SIG-M5 (cell line): ENCODE measurements around the gene SMURF1.

Experiments used
- DNase-seq: peaks from one replicate; lab custom pipeline; 2025; lab: John Stamatoyannopoulos, UW

SMURF1 gene

DNA sequence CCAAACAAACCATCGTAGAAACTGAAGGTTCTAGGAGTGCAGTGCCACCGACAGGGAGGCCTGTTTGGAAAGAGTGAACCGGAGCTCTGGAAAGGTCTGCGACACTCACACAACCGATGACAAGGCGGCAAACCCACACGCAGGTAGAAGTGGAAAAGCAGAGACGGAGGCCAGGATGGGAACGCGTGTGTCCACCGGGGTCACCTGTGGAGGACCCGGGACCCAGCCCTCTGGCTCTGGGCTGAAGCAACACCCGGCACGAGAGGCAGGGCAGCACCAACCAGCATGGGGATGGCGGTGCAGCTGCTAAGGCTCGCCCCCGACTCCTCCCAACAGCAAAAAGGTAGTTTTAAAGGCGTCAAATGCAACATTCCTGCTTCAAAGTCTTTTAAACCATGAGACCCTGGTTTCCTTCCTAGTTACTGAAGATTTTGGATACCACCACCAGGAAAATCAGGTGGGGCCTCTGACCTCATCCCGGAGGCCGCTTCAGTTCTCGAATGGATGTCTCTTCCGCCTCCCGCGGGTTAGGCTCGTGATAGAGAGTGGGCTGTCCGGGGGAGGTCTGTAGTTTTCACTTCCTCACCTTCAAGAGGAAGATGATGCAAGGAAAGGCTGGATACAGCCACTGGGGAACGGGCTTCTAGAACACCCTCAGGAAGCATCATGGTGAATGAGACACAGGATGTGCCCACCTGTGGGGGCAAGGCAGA lies 115.5 kb downstream of the SMURF1 start:
- DNase-seq, result no peak

DNA sequence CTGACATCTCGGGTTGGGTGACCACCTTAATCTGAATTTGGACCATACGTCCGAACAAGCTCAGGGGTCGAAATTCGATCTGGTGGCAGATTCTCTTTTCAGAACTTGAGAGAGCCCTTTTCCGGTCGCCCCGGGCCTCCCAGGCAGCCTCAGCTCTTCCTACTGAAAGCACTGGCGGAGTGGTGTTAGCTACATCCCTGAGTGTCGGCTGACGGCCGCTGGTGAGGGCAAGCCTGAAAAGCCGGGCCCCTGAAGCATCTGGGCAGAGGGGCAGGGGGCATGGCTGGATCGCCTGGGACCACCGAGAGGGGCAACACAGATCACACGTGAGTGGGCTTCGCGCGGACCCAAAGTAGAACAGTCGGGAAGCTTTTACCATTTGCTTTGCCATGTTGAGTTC lies 116.1 kb downstream of the SMURF1 start:
- DNase-seq, result no peak

DNA sequence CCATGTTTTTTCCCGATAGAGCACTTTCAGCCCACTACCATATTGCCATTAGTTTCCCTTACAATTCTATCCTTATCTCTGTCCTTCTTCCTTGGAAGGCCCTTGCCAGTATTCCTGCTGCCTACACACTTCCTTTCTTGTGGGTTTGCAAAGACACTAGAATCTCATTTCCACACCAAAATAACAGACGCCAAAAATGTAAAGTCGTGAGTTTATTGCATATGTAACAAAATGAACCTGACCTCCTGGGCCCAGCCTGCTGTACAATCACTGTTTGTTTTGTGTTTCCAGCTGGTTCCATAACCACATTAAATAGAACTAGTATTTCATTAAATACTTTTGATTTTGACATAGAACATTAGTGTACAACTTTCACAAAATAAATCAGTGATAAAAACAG lies 116.7 kb downstream of the SMURF1 start:
- no peak for DNase-seq

DNA sequence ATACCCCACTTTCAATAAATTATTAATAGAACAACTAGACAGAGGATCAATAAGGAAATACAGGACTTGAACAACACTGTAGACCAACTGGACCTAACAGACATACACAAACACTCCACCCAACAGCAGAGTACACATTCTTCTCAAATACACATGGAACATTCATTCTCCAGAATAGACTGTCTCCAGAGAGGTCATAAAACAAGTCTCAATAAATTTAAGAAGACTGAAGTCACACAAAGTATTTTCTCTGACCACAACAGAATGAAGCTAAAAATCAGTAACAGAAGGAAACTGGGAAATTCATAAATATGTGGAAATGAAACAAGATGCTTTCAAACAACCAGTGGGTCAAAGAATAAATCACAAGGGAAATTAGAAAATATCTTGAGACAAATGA lies 119.8 kb downstream of the SMURF1 start:
- DNase-seq, result no peak

DNA sequence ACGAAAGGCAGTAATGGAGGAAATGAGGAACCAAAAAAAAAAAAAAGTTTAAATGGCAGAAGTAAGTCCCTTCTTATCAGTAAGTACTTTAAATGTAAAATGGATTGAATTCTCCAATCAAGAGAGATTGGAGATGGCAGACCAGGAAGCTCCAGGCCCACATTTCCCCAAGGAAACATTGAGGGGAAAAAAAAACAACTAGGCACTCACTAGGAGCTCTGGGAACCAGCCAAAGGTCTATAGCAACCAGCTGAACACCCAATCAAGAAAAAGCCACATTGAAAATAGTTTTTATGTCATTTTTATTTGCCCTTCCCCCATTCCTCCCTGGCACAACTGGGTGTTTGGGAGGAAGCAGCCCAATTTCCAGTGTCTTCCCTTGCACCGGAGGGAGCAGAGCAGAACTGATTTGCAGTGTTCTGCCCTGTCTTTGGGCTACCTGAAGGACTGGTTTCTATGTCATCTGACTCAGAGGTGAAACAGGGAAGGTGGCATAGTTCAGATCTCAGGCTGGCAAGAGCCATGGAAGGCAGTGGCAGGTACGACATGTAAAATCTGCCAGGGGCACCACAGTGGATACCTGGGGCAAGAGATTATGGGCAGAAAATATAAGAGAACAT lies 121.9 kb downstream of the SMURF1 start:
- no peak for DNase-seq

DNA sequence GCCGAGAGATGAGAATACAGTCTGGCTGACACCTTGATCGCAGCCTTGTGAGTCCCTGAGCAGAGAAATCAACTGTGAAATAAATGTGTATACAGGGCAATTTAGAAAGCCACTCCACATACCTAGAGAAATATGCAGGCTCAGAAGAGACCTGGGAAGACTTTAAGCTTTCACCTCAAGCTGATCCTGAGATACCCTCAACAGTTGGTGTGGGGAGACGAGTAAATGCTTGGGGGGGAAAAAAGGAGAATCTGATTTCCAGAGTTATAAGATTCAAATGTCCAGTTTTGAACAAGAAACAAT lies 123.5 kb downstream of the SMURF1 start:
- DNase-seq, result no peak

DNA sequence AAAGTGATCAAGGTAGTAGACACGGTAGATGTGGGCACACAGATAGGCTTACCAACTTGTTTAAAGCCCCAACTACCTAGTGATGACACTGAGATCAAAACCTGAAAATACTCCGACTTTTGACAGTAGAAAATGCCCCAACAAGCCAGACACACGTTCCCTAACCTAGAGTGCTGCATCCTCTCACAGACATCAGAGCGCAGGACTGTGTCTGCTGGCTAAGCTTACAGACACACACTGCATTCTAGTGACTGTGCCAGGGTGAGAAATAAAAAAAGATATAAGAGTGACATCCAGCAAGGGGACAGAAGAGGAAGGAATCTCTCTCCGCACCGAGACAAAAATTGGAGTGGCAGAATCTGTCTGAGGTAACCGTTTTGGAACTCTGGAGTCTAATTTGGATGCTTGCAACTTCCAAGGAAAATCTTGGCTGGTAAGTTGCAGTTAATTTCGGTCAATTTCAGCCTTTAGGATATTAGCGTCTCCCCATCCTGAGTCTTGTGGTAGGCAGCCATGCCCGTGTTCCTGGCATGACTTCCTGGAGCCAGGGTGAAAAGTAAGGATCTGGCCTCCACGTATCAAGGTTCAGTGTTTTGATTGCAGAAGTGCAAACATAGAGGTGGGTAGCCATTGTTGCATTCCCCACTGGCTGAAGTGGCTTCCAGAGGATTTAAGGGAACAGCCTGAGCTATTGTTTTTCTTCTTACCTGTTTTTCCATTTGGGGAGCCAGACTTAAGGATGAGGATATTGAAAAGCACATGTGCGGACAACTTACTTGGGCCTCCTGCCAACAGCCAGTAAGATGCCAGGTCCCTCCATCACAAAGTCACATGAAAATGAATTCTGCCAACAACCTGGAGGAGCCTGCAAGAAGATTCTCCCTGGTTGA lies 124.1 kb downstream of the SMURF1 start:
- no peak for DNase-seq

DNA sequence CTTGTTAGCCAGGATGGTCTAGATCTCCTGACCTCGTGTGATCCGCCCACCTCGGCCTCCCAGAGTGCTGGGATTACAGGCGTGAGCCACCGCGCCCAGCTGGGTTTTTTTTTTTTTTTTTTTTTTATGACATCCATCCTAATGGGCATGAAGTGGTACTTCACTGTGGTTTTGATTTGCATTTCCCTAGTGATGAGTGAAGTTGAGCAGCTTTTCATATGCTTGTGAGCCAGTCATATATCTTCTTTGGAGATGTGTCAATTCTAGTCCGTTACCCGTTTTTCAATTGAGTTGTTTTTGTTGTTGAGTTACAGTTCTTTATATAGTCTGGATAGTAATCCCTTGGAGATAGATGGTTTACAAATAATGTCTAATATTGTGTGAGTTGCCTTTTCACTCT lies 127.7 kb downstream of the SMURF1 start:
- no peak for DNase-seq

DNA sequence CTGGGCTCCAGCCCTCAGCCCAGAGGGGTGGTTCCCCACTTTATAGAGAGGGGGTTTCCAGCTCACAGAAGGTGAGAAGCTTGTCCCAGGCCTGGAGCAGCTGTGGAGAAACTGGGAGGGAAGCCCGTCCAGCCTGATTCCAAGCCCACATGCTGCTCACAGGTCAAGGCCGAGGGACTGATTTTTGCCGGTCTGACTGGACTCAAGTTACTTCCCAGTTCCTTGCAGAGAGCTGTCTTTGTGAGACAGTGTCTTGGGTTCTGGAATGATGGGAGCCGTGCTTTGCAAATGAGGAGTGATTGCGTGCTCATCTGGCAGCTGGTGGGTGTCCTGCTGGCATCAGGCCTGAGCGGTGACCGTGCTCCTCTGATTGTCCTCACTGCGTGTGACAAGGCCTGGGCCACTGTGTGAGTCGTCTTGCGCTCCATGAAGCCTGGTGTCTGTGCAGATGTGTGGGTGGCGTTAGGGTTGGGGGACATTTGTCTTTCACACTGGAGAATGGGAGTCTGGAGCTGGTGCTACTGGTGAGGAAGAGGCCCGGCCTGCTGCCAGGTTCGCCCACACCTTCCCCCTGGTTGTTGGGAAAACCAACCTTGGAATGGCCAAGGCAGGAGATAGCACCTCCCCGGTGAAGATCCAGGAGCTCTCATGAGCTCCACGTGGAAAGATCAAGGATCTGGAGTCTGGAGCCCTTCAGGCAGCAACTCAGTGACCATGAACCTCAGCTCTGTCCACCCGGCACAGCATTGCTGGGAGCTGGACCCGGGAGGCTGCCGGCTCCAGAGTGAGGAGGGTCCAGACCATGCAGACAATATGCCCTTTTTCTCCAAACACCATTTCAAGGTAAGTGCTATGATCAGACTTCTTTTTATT lies 129.6 kb downstream of the SMURF1 start:
- no peak for DNase-seq

DNA sequence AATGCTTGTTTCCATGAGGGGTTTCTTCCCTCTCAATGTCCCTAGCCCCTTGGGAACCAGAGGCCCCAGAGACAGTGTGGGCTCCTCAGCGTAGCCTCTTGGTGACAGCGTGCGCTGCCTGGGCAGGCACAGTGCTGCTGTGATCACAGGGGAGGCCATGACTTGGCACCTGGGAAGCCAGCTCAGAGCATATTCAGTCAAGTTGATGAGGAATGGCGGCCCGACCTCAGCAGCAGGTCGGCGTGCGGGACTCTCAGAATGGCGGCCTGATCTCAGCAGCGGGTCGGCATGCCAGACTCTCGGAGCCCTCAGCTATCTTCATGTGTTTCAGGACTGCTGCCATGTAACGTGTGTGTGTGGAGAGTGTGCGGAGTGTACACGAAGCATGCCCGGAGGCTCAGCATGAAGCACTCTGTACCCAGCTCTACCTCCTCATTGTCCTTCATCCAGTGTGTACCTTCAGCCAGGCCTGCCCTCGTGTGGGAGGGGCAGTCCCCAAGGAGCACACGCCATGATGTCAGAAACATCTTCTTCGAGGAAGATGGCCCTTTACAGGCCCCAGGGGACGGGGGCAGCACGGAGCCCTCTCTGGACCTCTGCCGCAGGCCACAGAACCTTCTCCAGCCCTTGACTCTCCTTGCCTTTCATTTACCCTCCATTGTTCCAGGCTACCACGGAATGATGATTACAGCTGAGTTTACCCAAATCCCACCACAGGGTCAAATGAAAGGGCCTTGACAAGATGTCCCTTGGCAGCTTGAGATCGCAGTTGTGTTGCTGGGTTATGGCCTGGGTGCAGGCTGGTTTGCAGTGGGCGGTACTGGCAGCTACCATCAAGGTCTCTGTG lies 130.4 kb downstream of the SMURF1 start:
- no peak for DNase-seq

DNA sequence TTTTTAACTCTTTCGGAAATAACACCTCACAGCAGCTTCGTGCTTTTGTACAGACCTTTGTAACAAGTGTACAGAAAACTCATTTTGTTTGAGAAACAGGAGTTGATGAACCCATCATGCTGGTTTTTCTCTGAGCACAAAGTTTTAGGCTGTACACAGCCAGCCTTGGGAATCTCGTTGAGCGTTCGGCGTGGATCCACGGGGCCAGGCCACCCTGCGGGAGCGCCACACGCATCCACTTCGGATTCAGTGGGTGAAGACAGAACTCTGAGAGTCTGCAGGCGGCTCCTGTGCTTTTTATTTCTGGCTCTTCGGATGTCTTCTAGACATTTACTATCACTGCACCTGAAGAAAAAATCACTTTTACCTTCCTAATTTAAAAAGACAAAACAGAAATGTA lies 131.2 kb downstream of the SMURF1 start:
- DNase-seq, result no peak

DNA sequence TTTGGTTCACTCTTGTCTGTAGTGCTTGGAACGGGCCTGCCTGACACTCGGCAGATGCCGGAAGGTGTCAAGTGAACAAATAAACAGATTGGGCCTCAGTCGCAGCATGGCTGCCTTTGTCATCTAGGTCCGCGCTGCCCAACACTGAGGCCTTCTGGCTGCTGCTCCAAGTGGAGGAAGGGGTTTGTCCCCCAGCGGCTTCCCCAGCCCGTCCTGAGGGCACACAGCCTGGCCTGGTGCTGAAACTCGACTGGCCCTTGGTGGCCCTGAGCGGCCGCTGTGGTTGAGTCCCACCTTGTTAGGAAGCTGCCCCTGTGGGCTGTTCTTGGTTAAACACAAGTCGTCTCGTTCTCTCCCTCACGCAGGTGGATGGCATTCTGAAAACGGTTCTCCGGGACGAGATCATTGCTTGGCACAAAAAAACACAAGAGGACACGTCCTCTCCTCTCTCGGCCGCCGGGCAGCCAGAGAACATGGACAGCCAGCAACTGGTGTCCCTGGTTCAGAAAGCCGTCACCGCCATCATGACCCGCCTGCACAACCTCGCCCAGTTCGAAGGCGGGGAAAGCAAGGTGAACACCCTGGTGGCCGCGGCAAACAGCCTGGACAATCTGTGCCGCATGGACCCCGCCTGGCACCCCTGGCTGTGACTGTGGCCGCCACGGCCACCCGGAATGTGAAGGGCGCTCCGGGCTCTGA lies 132.1 kb downstream of the SMURF1 start:
- no peak for DNase-seq

DNA sequence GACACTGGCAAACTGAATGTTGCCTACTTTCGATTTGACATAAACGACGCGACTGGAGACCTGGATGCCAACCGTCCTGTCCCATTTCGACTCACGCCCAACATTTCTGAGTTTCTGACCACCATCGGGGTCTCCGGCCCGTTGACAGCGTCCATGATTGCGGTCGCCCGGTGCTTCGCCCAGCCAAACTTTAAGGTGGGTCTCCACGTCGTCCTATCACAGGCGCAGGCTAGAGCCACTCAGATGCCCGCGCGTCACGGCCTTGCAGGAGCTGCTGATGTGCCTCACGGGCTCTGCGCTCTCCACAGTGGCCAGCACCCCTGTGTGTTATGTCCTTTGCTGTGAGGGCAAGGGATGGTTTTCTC lies 132.6 kb downstream of the SMURF1 start:
- no peak for DNase-seq

DNA sequence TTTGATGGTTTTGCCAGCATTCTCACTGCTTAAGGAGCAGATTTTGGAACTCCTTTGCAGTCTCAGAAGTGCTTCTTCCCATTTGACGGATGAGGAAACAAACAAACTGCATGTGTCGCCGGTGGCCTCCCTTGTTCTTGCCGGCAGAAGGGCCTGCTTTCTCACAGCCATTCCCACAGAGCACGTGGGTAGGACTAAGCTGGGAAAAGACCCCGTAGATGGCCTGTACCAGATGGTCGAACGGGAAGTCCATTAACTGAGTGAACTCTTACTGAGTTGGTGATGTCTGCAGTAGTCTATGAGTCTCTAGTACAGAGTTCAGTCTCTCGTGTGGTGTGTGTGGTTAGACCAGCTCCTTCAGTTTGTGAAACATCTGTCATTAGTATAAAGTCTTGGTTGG lies 133.6 kb downstream of the SMURF1 start:
- DNase-seq, result no peak

DNA sequence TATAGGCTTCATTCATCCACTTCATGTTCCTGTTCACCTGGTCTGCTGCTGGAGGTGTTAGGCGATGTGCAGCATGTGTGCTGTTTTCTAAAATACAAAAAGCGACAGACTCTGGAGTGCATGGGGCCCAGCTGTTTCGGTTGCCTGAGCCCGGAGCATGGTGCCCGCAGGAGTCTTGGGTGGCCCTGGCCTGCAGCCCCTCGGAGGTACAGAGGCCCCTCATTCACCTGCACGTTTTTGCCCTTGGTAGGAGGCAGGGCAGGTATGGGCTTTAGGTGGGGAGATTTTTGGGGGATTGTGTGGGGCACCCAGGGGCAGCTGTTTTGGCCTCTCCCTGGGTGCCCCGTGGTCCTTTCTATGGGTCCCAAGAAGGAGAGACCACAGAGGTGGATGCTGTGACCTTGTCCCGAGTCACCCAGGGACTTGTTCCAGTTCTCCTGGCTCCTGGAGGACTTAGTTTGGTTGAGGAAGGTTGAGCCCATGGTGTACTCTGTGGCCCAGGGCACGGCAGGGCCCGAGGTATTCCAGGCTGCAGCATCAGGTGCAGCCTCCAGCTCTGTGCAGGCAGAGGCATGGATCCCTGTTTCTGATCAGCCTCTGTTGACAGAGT lies 134.9 kb downstream of the SMURF1 start:
- no peak for DNase-seq

DNA sequence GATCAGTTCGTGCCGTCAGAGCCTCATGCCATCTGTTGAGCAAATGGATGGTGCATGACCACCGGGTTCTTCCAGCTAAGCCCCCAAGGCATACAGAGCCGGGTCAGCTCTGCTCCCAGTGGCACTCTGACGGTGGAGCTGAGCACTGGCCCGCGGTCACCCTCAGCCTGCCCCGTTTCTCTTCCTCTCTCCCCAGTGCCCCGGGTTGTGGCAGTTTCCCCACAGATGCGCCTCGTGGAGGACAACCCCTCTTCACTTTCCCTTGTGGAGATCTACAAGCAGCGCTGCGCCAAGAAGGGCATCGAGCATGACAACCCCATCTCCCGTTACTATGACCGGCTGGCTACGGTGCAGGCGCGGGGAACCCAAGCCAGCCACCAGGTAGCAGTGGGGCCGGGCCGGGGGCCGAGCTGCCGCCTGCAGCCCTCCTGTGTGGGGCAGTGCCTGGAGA lies 135.7 kb downstream of the SMURF1 start:
- no peak for DNase-seq

DNA sequence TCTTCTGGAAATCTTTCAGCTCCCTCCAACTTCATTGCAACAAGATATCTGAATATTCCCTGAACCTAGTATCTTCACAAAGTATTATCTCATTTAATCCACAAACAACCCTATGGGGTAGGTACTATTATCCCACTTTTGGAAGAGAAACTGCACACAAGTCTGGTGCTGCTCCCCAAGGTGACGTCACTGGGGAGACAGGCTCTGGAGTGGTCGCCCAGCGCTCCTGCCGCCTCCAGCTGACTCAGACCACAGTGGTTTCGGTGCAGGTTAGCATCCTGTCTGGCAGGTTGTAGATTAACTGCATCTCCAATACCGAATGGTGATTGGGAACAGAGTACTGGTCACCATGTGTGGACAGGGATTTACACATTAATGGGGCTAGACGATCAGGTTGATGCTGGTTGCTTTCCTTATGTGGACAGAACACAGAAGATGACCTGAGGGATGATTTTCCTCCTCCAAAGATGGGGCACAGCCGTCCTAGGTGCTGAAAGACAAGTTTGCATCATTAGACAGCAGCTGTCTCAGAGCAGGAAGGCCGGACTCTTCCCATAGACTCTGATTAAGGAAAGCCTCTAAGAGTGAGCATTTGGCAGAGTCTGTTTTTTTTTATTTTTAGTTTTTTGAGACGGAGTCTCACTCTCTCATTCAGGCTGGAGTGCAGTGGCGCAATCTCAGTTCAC lies 137.0 kb downstream of the SMURF1 start:
- no peak for DNase-seq

DNA sequence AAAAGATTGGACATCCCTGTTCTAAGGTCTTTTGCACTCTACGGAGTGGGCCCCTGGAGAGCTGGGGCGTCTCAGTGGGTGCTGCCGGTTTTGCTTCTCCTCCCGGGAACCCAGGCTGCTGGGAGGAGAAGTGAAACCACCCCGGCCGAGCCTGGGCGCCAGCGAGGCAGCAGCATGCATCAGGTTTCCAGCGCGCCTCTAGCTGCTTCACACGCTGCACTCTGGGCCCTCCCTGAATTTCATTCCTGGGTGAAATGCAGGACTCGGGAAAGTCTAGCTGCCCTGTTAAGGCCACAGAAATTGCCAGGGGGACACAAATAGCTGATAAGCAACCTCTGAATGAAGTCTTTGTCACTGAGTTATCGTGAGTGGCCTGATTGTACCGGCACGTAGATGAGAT lies 138.1 kb downstream of the SMURF1 start:
- DNase-seq, result no peak

DNA sequence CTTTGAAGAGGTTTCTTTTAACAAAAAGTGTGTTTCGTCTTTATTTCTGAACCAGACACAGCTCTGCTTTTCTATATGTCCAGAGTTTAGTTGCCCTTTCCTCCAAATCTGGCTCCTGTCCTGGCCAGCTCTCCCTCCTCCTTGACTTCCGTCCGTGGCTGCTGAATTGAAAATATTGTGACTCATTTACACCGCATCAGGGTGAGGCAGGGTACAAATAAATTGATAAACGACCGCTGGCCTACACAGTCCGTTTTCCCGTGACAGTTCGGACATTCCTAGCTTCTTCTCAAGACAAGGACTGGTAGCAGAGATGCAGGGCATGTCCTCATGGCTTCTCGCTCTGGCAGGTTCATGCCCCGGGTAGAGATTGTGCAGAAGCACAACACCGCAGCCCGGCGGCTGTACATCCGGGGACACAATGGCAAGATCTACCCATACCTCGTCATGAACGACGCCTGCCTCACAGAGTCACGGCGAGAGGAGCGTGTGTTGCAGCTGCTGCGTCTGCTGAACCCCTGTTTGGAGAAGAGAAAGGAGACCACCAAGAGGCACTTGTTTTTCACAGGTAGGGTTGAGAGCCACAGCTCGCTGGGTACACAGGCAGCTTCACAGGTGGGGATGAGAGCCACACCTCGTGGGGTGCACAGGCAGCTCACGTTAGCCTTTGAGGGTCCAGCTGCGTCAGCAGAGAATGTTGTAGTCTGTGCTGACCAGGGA lies 139.0 kb downstream of the SMURF1 start:
- DNase-seq, result no peak
